Adrenal gland (tissue), 5 donors: ENCODE results near the gene BCL2L1.
"Not testable (repeated sequence)": the region's sequence is repeated elsewhere in the genome, so short reads cannot be mapped to it uniquely, and the experiment has no call there.

Experiments
- CTCF ChIP-seq, 6 experiments: fragments of 450-650 bp in 4 of 6; fragments of 200-600 bp in 2 of 6; sonication (generic) in 1 of 6; IDR thresholded peaks; 1 replicate in 5 of 6; 2 replicates in 1 of 6; pipeline versions ENCODE4 v1.5.1 to v1.8.0; 2016 to 2021; ENCODE audit warnings: antibody characterized with exemption in 6 of 6, mild to moderate bottlenecking in 2 of 6, moderate library complexity in 1 of 6
- POLR2A ChIP-seq, 2 donors: fragments of 450-650 bp; IDR thresholded peaks; one replicate each; pipeline ENCODE4 v1.6.1; 2017; ENCODE audit warnings: antibody characterized with exemption in 2 of 2, mild to moderate bottlenecking in 2 of 2, moderate library complexity in 1 of 2
- donor health status: DM: no; HTN: no; CAD: no.

GRCh38 chr20:31747028-31747427 is 24.4 kb upstream of the BCL2L1 start:
- not testable (repeated sequence) for TF ChIP-seq CTCF, POLR2A (IDR thresholded peaks at IDR 0.05)
